Neural progenitor cell (in vitro differentiated cells): ENCODE data around the gene PCK1.

ENCODE experiments used
- EZH2 ChIP-seq: fragments of 200-600 bp; sonication (generic); IDR thresholded peaks from 2 replicates; pipeline ENCODE4 v1.6.1; 2017; ENCODE audit warnings: antibody characterized with exemption, mild to moderate bottlenecking, moderate library complexity
- EZH2phosphoT487 ChIP-seq: fragments of 200-600 bp; sonication (generic); IDR thresholded peaks from 2 replicates; pipeline ENCODE4 v1.6.1; 2017; ENCODE audit warnings: antibody characterized with exemption
- TF ChIP-seq, protein P1 (sequence below): fragments of 200-600 bp; sonication (generic); IDR thresholded peaks from 2 replicates; pipeline ENCODE4 v1.5.1; 2017; ENCODE audit warnings: antibody characterized with exemption, mild to moderate bottlenecking

- TF ChIP-seq, protein P1, sequence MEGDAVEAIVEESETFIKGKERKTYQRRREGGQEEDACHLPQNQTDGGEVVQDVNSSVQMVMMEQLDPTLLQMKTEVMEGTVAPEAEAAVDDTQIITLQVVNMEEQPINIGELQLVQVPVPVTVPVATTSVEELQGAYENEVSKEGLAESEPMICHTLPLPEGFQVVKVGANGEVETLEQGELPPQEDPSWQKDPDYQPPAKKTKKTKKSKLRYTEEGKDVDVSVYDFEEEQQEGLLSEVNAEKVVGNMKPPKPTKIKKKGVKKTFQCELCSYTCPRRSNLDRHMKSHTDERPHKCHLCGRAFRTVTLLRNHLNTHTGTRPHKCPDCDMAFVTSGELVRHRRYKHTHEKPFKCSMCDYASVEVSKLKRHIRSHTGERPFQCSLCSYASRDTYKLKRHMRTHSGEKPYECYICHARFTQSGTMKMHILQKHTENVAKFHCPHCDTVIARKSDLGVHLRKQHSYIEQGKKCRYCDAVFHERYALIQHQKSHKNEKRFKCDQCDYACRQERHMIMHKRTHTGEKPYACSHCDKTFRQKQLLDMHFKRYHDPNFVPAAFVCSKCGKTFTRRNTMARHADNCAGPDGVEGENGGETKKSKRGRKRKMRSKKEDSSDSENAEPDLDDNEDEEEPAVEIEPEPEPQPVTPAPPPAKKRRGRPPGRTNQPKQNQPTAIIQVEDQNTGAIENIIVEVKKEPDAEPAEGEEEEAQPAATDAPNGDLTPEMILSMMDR = no peak
- TF ChIP-seq EZH2 (no peak), EZH2phosphoT487 (no peak)
Observed at GRCh38 chr20:57598491-57598890, 37.6 kb downstream of the PCK1 start.
